NCI-H524 (cell line): Measurements from ENCODE around the gene RRP15.

ENCODE experiments used
- DNase-seq, 2 experiments: peaks; one replicate each; lab custom pipeline; 2025; lab: John Stamatoyannopoulos, UW

RRP15 gene

DNA sequence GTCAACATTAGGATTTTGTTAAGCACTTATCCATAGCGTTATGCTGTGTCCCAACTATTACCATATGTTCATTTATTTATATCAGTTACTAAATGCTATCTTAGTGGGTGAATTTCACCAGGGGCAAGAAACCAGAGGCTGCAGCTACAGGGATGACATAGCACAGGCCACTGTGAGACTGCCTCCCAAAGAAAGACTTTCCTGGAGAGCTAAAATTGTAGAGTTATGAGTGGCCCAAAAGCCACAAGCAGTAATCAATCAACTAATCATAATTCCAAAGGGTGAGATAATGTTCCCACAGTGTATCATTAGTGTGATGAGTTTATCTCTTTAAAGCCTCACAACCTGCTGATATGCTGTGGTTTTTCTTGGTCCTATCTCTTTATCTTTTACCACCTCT lies 56.2 kb downstream of the RRP15 start:
- no peak for DNase-seq

DNA sequence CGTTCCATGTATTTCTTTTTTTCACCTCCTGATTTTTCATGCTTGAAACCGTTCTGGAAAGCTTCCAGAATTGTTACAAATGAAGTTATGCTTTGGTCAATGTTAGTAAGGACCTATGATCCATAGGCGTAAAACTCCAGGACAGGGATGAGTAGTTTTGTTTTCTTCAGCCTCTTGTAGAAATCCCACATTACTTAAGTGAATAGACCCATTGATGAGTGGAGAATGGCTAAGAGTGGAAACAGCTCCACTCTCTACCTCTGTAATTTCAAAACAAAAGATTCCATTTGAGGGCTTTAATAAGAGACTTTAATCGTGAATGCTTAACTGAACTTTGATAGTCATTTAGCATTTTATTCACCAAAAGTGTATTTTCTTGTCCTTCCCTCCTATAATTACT lies 57.0 kb downstream of the RRP15 start:
- no peak for DNase-seq

DNA sequence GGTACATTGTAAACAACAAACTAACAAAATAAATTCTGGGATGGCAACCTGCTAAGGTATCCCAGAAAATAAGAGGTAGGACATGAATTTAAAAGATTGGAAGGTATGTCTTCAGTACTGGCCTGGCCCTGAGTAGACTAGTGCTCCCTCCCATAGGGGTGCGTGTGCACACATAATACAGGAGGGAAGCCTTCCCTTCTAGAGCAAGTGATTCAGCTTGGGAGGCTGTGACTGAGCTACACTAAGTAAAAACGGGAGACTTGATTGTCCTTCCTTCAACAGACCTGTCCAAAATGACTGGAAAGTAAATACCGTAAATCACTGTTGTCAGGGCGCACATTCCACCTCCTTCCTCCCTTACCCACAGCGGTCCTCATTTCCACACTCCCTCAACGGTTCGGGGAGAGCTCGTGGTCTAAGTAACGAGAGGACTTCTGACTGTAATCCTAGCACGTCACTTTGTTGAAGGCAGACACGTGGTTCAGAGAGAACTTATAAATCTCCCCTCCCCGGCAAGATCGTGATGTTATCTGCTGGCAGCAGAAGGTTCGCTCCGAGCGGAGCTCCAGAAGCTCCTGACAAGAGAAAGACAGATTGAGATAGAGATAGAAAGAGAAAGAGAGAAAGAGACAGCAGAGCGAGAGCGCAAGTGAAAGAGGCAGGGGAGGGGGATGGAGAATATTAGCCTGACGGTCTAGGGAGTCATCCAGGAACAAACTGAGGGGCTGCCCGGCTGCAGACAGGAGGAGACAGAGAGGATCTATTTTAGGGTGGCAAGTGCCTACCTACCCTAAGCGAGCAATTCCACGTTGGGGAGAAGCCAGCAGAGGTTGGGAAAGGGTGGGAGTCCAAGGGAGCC lies 60.0 kb downstream of the RRP15 start, which contains the start of gene TGFB2:
Gene TGFB2, plus strand, starts transcription at position 523 of the 859 bp plus-strand sequence. CDS start 1,366 bp downstream, outside the sequence.
- DNase-seq = no peak

DNA sequence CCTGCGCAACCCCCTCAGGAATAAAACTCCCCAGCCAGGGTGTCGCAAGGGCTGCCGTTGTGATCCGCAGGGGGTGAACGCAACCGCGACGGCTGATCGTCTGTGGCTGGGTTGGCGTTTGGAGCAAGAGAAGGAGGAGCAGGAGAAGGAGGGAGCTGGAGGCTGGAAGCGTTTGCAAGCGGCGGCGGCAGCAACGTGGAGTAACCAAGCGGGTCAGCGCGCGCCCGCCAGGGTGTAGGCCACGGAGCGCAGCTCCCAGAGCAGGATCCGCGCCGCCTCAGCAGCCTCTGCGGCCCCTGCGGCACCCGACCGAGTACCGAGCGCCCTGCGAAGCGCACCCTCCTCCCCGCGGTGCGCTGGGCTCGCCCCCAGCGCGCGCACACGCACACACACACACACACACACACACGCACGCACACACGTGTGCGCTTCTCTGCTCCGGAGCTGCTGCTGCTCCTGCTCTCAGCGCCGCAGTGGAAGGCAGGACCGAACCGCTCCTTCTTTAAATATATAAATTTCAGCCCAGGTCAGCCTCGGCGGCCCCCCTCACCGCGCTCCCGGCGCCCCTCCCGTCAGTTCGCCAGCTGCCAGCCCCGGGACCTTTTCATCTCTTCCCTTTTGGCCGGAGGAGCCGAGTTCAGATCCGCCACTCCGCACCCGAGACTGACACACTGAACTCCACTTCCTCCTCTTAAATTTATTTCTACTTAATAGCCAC lies 60.7 kb downstream of the RRP15 start:
- peak; percentile 18 to 51 for DNase-seq

DNA sequence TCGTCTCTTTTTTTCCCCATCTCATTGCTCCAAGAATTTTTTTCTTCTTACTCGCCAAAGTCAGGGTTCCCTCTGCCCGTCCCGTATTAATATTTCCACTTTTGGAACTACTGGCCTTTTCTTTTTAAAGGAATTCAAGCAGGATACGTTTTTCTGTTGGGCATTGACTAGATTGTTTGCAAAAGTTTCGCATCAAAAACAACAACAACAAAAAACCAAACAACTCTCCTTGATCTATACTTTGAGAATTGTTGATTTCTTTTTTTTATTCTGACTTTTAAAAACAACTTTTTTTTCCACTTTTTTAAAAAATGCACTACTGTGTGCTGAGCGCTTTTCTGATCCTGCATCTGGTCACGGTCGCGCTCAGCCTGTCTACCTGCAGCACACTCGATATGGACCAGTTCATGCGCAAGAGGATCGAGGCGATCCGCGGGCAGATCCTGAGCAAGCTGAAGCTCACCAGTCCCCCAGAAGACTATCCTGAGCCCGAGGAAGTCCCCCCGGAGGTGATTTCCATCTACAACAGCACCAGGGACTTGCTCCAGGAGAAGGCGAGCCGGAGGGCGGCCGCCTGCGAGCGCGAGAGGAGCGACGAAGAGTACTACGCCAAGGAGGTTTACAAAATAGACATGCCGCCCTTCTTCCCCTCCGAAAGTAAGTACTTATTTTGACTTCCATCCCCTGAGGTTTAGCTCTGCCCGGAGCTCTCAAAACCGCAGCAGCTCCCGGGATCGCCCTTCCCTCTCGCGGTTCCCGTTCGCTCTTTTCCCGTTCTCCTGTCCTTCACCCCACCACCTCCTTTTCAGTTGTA lies 61.5 kb downstream of the RRP15 start:
- no peak for DNase-seq

DNA sequence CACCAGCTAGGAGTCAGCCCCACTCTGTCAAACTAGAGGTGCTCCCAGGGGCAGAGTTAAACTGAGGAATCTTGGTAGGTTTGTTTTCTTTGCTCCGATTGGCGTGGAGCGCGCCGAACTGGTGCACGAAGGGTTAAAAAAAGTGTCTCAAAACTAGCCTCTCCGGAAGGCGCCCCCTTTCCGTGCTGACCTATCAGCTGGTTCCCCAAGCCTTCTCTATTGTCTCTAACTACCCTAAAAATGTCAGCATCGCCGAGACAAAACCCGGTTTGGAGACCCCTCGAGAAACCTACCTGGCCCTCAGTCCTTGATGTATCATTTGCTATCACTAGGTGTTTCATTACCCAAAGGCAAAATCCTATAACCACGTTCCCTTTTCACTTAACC lies 62.2 kb downstream of the RRP15 start:
- DNase-seq = no peak

DNA sequence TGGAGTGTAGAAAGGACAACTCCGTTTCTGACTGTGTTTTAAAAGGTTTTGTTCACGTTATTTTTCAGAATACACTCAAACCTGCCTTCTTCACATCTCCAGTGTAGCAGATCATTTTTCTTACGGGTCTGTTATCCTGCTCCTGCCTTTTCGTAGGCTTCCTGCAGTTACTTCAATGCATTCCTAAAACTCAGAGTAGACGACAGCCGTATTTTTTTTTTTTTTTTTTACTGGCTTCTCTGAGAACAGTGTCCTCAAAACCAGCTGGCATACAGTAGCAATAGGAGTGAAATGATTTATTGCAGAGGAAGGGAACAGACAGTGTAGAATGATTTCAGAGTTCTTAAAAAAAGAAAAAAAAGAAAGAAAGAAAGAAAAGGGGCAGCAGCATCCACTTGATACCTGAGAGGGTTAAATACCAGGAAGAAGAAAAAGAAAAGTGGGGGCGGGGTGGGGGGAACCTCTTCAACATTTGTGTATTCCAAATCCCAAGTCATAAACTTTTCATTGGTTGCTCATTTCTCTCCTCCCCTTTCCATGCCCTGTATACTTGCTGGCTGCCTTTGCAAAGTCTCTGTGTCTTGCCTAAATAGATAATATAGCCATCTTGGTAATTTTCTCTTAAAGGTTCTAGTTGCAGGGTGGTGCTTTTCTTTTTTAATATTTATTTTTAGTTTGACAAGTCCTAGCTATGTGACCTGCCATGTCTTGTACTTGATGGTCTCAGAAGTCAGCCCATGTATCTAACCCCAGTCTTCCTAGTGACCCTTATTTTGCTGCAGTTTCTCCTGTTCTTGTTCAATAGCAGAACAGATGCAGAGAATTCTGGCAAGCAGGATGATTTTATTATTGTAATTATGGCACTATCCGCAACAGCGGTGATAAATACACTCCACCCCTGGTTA lies 62.9 kb downstream of the RRP15 start:
- no peak for DNase-seq

DNA sequence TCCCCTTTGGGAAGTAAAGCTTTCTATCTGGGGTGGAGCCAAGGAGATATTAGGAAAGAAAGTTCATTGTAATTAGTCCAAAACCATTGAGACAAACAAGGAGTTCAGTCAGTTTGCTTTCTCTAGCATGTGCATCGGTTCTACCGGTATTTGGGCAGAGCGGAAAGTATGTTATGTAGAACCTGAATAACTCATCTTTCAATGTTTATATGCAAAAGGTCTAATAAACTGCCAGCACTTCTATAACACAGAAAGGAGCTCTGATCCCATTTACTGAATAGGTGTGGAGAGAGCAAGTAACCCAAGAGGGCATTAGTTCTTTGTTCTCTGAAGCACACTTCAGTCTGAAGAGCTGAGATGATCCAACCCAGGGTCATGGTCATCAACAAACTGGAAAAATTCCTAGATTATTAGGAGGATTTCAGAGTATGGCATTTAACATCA lies 63.6 kb downstream of the RRP15 start:
- no peak for DNase-seq

DNA sequence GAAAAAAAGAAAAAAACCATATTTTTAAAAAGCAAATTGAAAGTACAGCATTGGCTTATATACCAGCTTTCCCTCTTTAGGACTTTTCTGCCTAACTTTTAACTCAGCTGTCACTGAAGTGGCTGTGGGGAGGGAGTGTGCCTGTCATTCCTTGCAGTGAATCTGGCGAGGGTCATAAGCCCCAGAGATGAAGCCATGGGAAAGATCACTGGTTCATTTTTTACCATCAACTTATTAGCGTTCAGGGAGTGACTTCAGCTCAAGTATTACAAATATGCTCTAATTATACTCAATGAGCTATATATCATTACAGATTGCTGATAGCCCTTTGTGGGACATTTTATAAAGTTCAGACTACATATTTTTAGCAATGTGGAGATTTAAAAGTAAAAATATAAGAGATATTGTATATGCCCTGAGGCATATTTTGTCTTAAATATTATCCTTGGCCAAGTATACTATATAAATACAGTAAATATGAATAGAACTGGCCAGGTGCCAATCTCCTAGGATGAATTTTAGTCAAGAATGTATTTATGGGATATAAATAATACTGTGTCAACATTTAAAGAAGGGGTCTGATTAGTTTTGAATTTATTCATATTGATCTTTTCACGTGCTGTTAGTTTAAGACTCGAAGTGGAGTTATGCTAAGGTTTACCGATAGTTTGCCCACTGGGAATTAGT lies 64.4 kb downstream of the RRP15 start:
- DNase-seq = no peak

DNA sequence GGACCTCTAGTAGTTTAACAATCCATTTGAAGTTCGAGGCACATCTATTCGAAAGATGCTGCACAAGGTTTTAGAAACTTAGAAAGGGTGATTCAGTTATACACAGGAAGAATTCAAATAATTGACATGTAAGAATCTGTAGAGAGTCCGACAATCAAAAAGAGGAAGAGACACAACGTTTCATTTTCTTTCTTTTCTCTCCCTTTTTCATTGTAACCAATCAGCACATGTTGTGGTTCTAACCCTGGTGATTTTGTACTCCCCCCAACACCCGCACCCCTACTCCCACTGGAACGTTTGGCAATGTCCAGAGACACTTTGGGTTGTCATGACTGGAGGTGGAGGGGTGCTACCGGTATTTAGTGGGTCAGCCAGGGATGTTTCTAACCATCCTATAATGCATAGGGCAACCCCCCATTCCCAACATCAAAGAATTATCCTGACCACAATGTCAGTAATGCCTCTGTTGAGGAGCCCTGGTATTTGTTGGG lies 65.0 kb downstream of the RRP15 start:
- DNase-seq = no peak

DNA sequence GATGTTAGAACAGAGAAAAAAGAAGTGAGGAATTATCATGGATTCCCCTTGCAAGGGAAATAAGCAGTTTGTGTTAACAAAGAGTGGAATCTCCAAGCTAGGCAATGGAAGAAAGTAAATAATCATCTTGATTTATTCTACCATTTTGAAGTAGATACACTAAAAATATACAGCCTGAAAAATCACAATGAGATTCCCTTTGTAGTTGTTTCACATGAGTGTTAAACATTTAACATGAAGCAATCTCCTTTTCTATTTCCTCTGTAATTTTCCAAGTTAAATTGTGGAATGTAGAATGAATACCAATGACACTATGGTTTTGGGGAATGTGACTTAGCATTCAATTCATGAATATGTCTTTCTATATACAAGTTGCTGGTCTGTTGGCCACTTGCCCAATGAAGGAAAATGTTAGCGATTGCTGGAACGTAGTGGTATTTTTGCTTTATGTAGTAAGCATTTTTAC lies 65.7 kb downstream of the RRP15 start:
- DNase-seq = no peak

DNA sequence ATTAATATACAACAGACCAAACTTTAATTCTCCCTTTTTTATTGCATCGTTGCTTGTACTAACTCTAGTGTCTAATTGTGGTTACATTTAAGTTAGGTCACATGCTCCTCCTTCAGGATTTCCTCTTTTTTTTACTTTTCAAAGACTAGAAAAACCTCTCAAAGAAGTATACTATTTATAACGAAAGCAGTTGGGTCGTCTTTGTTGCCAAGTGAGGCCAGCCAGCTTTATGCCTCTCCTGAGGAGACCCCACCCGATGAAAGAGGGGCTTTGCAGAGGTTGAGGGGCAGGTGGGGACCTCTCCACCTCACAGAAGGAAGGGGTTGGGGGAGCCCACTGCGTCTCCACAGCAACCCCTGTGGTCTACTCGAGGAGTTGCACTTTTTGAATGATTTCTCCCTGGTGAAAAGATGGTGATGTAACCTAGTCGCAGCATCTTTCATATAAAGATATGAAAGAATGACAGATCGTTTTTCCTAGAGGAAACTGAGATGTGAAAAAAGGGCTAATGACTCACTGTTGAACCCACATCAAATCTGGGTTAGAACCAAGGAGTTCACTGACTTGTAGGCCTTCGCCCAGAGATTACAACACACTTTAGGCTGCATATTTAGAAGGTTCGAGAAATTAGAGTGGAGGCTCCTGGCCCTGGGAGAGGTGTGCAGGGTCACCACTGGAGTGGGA lies 66.4 kb downstream of the RRP15 start:
- no peak for DNase-seq

DNA sequence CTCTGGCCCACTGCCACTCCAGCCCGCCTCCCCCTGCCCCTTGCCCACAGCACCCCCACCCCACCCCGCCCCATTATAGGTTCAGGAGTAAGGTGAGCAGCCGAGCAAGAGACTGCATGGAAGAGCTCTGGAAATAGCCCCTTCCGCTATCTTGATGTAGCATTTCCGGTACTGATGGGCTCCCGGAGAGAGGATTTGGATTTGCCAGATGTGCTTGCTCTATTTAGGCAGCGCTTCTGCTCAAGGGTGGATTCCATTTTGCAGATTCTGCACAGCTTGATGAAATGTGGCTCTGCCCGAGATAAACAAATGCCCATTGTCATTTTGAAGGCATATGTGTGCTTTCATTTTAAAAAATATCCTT lies 67.0 kb downstream of the RRP15 start:
- no peak for DNase-seq

DNA sequence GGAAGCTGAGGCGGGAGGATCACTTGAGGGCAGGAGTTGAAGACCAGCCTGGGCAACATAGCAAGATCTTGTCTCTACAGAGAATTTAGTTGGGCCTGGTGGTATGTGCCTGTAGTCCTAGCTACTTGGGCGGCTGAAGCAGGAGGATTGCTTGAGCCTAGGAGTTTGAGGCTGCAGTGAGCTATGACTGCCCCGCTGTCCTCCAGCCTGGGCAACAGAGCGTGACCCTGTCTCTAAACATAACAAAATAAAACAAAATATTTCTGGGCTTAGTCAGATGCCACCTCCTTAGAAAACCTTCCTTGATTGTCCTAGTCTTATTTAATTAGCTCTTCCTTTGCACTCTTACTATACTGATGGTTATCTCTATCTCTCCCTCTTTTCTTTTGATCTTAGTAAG lies 68.6 kb downstream of the RRP15 start:
- no peak for DNase-seq

DNA sequence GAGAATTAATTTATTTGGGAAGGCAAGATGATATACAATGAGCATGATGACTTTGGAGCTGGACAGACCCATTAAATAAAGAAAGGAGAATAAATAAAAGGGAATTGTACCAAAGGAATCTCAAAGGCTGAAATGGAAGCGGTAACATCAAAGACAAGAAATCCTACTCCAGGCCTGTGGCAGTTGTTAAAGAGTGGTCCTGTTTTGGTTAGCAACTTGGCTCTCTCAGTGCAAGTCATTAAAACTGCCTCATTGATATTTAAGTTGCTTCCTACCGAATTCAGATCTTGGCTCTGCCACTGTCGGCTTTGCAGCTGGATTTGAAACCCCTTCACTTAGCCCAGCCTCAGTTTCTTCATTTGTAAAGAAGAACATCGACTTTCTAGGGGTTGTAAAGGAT lies 70.2 kb downstream of the RRP15 start:
- DNase-seq = no peak

DNA sequence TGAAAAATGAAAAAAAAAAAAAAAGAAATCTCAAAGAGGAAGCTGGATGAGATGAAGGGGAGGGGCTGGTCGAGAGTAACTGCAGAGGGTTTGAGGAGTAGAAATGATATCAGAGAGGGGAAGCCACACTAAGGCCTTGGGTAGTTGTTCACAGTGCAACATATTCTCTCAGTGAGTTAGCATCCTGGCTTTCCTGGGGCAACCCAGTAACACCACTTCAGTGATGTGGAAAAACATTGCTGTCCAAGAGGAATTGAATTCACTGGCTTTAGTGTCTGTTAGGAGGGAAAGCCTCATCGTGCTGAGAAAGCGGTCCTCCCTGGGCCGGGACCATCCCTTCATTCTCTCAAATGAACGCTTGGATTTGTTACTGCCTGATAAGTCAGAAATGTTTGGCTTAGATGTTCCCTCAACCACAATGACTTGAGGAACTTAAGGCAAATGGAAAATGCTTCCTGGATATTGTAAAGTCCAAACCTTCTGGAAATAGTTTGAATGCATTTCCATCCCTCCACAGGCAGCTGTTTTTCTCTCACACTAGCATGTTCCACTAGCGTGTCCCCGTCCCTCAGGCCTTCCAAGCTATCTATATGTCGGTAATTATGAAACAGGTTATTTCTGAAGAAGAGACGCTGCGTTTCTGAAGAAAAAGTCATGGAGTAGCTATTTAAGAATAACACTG lies 72.3 kb downstream of the RRP15 start:
- DNase-seq = no peak

DNA sequence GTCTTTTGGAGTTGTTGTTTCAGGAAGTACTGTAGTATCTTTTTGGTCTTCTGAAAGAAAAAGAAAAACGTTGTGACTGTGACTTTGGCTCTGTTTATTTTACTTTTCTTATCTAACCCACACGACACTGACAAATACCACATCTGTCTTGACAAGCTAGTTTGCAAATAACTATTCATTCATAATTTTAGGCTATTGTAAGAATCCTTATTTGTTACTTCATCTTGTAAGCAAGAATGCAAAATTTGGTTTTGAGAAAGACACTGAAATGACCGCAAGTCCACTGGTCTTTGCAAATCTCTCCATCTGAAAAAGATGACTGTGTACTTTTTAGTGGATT lies 72.8 kb downstream of the RRP15 start:
- no peak for DNase-seq

DNA sequence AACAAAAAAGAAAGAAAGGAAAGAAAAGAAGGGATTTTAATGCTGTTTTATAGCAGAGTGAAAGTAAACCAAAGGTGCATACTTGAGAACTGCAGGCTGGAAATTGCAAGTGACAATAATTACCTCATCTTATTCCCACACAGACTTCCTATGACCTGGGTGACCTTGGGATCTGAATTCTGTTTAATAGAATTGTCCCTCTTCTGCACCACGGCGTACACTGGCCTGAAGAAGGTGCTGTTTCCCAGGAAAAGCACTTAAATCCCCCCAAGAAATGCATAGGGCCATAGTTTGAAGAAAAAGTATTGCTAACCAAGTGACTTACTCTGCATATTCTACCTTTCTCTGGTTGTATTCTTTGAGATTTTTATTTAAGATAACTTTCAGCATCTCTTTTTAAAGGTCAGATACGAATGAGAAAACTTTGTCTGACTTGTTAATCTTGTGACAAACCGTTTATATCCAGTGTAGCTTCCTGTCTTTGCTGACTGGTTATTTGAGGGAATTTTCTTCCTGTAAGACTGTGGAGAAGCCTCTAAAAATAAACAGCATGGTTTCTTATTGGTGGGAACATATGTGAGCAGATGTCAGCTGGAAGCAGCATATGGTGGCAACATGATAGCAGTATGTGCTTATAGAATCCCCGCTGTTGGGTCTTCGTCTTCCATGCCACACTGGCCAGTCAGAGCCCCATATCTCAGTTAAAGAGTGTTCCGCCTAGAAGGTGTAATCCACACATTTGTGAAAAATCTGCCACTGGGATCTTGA lies 76.4 kb downstream of the RRP15 start:
- DNase-seq = peak; percentile 80 to 95
